Heart left ventricle (tissue), 16 donors: ENCODE data around the gene CSHL1. TPM values are rescaled to one million over a fixed set of nuclear protein-coding genes. Genes with fewer than 3 reads are reported as not detected.

Source experiments
- ATAC-seq, 4 donors: fragments of 200-7000 bp; cut with Tn5 transposase; one replicate each; pipeline ENCODE4 v1.9.1; 2020 to 2022; ENCODE audit warnings: moderate library complexity in 4 of 4, mild to moderate bottlenecking in 3 of 4, moderate number of reproducible peaks in 1 of 4
- DNase-seq, 5 donors: peaks; one replicate each; pipeline ENCODE4 v3.0.0-alpha.2; 2020
- H3K27ac ChIP-seq, 12 donors: fragments of 200-600 bp; sonication (generic) in 4 of 12; one replicate each; pipeline versions ENCODE4 v1.5.0 to v1.8.0; 2016 to 2022; ENCODE audit warnings: mild to moderate bottlenecking in 2 of 12
- H3K27me3 ChIP-seq, 9 donors: fragments of 200-600 bp; sonication (generic) in 2 of 9; one replicate each; pipeline versions ENCODE4 v1.5.1 to v1.8.0; 2016 to 2022; ENCODE audit warnings: mild to moderate bottlenecking in 3 of 9
- H3K36me3 ChIP-seq, 9 donors: fragments of 200-600 bp; sonication (generic) in 2 of 9; one replicate each; pipeline versions ENCODE4 v1.5.0 to v1.8.0; 2018 to 2022; ENCODE audit warnings: mild to moderate bottlenecking in 2 of 9
- H3K4me1 ChIP-seq, 12 donors: fragments of 200-600 bp; sonication (generic) in 4 of 12; one replicate each; pipeline versions ENCODE4 v1.5.0 to v1.8.0; 2016 to 2022; ENCODE audit warnings: mild to moderate bottlenecking in 3 of 12
- H3K4me3 ChIP-seq, 12 donors: fragments of 200-600 bp; sonication (generic) in 4 of 12; one replicate each; pipeline versions ENCODE4 v1.5.0 to v1.8.0; 2017 to 2022; ENCODE audit warnings: mild to moderate bottlenecking in 9 of 12, moderate library complexity in 4 of 12
- H3K9me3 ChIP-seq, 12 donors: fragments of 200-600 bp; sonication (generic) in 4 of 12; one replicate each; pipeline versions ENCODE4 v1.5.0 to v1.8.0; 2016 to 2022; ENCODE audit warnings: mild to moderate bottlenecking in 1 of 12
- CTCF ChIP-seq, 12 donors: fragments of 200-600 bp; sonication (generic) in 4 of 12; IDR thresholded peaks; one replicate each; pipeline versions ENCODE4 v1.5.0 to v1.8.0; 2018 to 2022; ENCODE audit warnings: antibody characterized with exemption in 12 of 12, mild to moderate bottlenecking in 5 of 12
- POLR2A ChIP-seq, 2 donors: fragments of 450-650 bp; IDR thresholded peaks; one replicate each; pipeline ENCODE4 v1.6.1; 2017; ENCODE audit warnings: antibody characterized with exemption in 2 of 2, mild to moderate bottlenecking in 2 of 2, moderate library complexity in 2 of 2
- WGBS, 4 donors: extraction: QIAGEN DNeasy Blood & Tissue Kit in 2 of 4; methylation state at CpG; one replicate each; pipeline versions ENCODE4 v1.1.5 to v1.1.7; 2013 to 2018; 5-methylcytosine and 5-hydroxymethylcytosine counted together
- intact Hi-C, 10 donors: fragments of 100-400 bp; cut with DNase I; formaldehyde crosslinking; loops; one replicate each; pipeline versions ENCODE4 v1.11.1 to v1.14.2; 2022
- polyA plus RNA-seq, 2 donors: library from polyadenylated mRNA; stranded (reverse); fragments of 200-250 nt; gene quantifications; one replicate each; pipeline ENCODE4 v1.2.3, GENCODE V29; 2013
- total RNA-seq, 9 donors: library from RNA; depleted of rRNA in 2 of 9; stranded (reverse); fragments of >200 nt in 2 of 9; fragmentation: NEBNext Ultra II Directional in 3 of 9; extraction: Animal tissue kit (Norgen Biotek cat#: 25700) in 3 of 9; gene quantifications; one replicate each; pipeline versions ENCODE4 v1.1.0 to v1.2.4, GENCODE V29; 2016 to 2023
- donor health status: ischemic (EF 13 %, LVEDD 7.1; RV severe dilation, severe dysfunction).
- donor health status: healthy with polysubstance abuse.
- donor health status: DM: no; HTN: yes; CAD: no.
- donor health status: DM: no; HTN: no; CAD: no.
- donor health status: ischemic (EF 25% LVEDD 6.9; RV normal size, moderate dysfunction).
- donor health status: ischemic (EF 25% LVEDD 5.7; RV mildly dilated, moderate dysfunction).
- donor health status: healthy.
- donor health status: DM: yes; HTN: yes; CAD: no.
- donor health status: ischemic (EF 35%, LVEDD 5.7; RV mildly dilated, moderate dysfunction).
- donor health status: nonischemic (EF 11% LVEDD 7.7; RV severe dilation, severe dysfunction).
- donor health status: DM: yes; HTN: yes; CAD: no.
- donor health status: PGD.
- donor health status: ischemic (EF 29% LVEDD 5.4; RV normal size, mild dysfunction).
- donor health status: nonischemic (EF 23%, LVEDD 6.1; RV moderate dilation, normal function).

Gene CSHL1
- total and polyA plus RNA-seq, 11 donors = not detected

- H3K27me3 ChIP-seq = no peaks in the 10 kb centered on the region
- H3K4me1 ChIP-seq = peaks cover 0 to 21% (median 13%) of the 10 kb centered on the region in 12 donors
- no peaks in the 10 kb centered on the region for H3K9me3 ChIP-seq
- WGBS, 4 donors = 88 to 97% (median 92%) methylated on average over 3 to 4 of the region's 4 CpGs
- no peaks in the 10 kb centered on the region for H3K36me3 ChIP-seq
- no peak overlapping the region for H3K27ac ChIP-seq
- no peak for DNase-seq
- intact Hi-C loops = no loop called here
- TF ChIP-seq CTCF (IDR thresholded peaks at IDR 0.05) = no peak
- no peak for TF ChIP-seq POLR2A (IDR thresholded peaks at IDR 0.05)
- no peak for ATAC-seq
- no peak overlapping the region for H3K4me3 ChIP-seq
Observed at GRCh38 chr17:63955791-63956190, 44.7 kb upstream of the CSHL1 start.

- intact Hi-C loops = no loop called here
- H3K9me3 ChIP-seq = no peaks in the 10 kb centered on the region
- ATAC-seq = no peak
- TF ChIP-seq CTCF (IDR thresholded peaks at IDR 0.05) = no peak
- TF ChIP-seq POLR2A (IDR thresholded peaks at IDR 0.05) = no peak
- no peaks in the 10 kb centered on the region for H3K36me3 ChIP-seq
- H3K4me1 ChIP-seq = peaks cover 0 to 17% (median 12%) of the 10 kb centered on the region in 12 donors
- H3K27me3 ChIP-seq = no peaks in the 10 kb centered on the region
- WGBS, 4 donors = 75 to 86% (median 85%) methylated on average over 7 to 11 of the region's 11 CpGs
- DNase-seq = no peak
- H3K4me3 ChIP-seq = no peak overlapping the region
- H3K27ac ChIP-seq = no peak overlapping the region
Observed at GRCh38 chr17:63955232-63955631, 44.2 kb upstream of the CSHL1 start.

- peaks cover 0 to 14% (median 10%) of the 10 kb centered on the region in 12 donors for H3K4me1 ChIP-seq
Observed at GRCh38 chr17:63954402-63955063, 43.5 kb upstream of the CSHL1 start.

More at GRCh38 chr17:63954402-63955063, 43.5 kb upstream of the CSHL1 start:
- no peak overlapping the region for H3K4me3 ChIP-seq
- no peaks in the 10 kb centered on the region for H3K27me3 ChIP-seq
- DNase-seq (no peak), ATAC-seq (peak in 2 of 4 donors; percentile 26 to 31)
- WGBS, 4 donors = 50 to 62% (median 55%) methylated on average over 11 of the region's 11 CpGs
- no peaks in the 10 kb centered on the region for H3K9me3 ChIP-seq
- H3K36me3 ChIP-seq = no peaks in the 10 kb centered on the region
- intact Hi-C loops = loop anchor here in 2 of 10 donors (5.0 kb wide), 2 partner anchors 33 to 42 kb away; partner anchors contain the start of gene CSHL1 (in 1 of the 2)
- TF ChIP-seq CTCF (IDR thresholded peaks at IDR 0.05) (no peak), POLR2A (IDR thresholded peaks at IDR 0.05) (no peak)
- no peak overlapping the region for H3K27ac ChIP-seq
